ENCODE data around the gene PARP8.

Gene PARP8

GRCh38 chr5:50720061-50720710, 53.7 kb downstream of the PARP8 start:
- no peak for TF ChIP-seq ZFX (IDR thresholded peaks at IDR 0.05)
- no peak for TF ChIP-seq CTCF (conservative IDR thresholded peaks at IDR 0.05)
- H3K27ac ChIP-seq = no peak overlapping the region

- TF ChIP-seq CTCF (conservative IDR thresholded peaks at IDR 0.05) (no peak), ZFX (IDR thresholded peaks at IDR 0.05) (no peak)
- H3K27ac ChIP-seq = no peak overlapping the region
These were observed 55.8 kb downstream of the PARP8 start for GRCh38 chr5:50722223-50722622.

- TF ChIP-seq CTCF (conservative IDR thresholded peaks at IDR 0.05) = no peak
- H3K27ac ChIP-seq = no peak overlapping the region
These were observed 57.8 kb downstream of the PARP8 start for GRCh38 chr5:50724262-50724661.

- H3K27ac ChIP-seq = no peak overlapping the region; the same call in 1 of the 2 replicates
- TF ChIP-seq ZFX (IDR thresholded peaks at IDR 0.05) (no peak), CTCF (conservative IDR thresholded peaks at IDR 0.05) (no peak)
These were observed 59.5 kb downstream of the PARP8 start for GRCh38 chr5:50725800-50726474.

GRCh38 chr5:50726475-50727148, 60.2 kb downstream of the PARP8 start:
- TF ChIP-seq ZFX (IDR thresholded peaks at IDR 0.05) = no peak
- TF ChIP-seq CTCF (conservative IDR thresholded peaks at IDR 0.05) = no peak
- no peak overlapping the region; the same call in 1 of the 2 replicates for H3K27ac ChIP-seq

GRCh38 chr5:50727149-50727496, 60.7 kb downstream of the PARP8 start:
- TF ChIP-seq ZFX (IDR thresholded peaks at IDR 0.05) (no peak), CTCF (conservative IDR thresholded peaks at IDR 0.05) (no peak)
- no peak overlapping the region; the same call in 1 of the 2 replicates for H3K27ac ChIP-seq

- TF ChIP-seq CTCF (conservative IDR thresholded peaks at IDR 0.05) (no peak), ZFX (IDR thresholded peaks at IDR 0.05) (no peak)
- no peak overlapping the region for H3K27ac ChIP-seq
These were observed 61.4 kb downstream of the PARP8 start for GRCh38 chr5:50727845-50728244.

All from C4-2B (cell line).